Smooth muscle cell of the brain vasculature (primary cell): ENCODE measurements around the gene CUBN.
A peak's percentile ranks its signal among the peaks of the same experiment; 100 is the strongest.

Source experiments
- DNase-seq: peaks from one replicate; pipeline ENCODE4 v3.0.0-alpha.2; 2012; ENCODE audit warnings: low read depth, low spot score

Gene CUBN

GRCh38 chr10:16991011-16991410, 138.6 kb downstream of the CUBN start:
- no peak for DNase-seq

GRCh38 chr10:16989826-16990293, 139.8 kb downstream of the CUBN start:
- no peak for DNase-seq

GRCh38 chr10:16988900-16989299, 140.7 kb downstream of the CUBN start:
- DNase-seq = no peak

- no peak for DNase-seq
These were observed 141.5 kb downstream of the CUBN start for GRCh38 chr10:16987976-16988610.

GRCh38 chr10:16987206-16987621, 142.4 kb downstream of the CUBN start:
- DNase-seq = no peak

GRCh38 chr10:16986406-16987205, 143.0 kb downstream of the CUBN start:
- no peak for DNase-seq

- DNase-seq = no peak
These were observed 143.6 kb downstream of the CUBN start for GRCh38 chr10:16986082-16986405.

- DNase-seq = no peak
These were observed 145.4 kb downstream of the CUBN start for GRCh38 chr10:16984242-16984641.

GRCh38 chr10:16976803-16977202, 152.8 kb downstream of the CUBN start:
- no peak for DNase-seq

GRCh38 chr10:16975188-16975587, 154.4 kb downstream of the CUBN start:
- peak; percentile 58 for DNase-seq

GRCh38 chr10:16968416-16969041, 161.1 kb downstream of the CUBN start:
- peak; percentile 80 for DNase-seq

- no peak for DNase-seq
These were observed 161.7 kb downstream of the CUBN start for GRCh38 chr10:16967866-16968415.

GRCh38 chr10:16966991-16967865, 162.4 kb downstream of the CUBN start:
- peak; percentile 62 for DNase-seq

- DNase-seq = peak; percentile 91
These were observed 163.7 kb downstream of the CUBN start for GRCh38 chr10:16965740-16966447.

GRCh38 chr10:16965344-16965616, 164.3 kb downstream of the CUBN start:
- DNase-seq = no peak

GRCh38 chr10:16964576-16965343, 164.9 kb downstream of the CUBN start:
- no peak for DNase-seq

- no peak for DNase-seq
These were observed 169.1 kb downstream of the CUBN start for GRCh38 chr10:16960551-16960950.

GRCh38 chr10:16957038-16957437, 172.6 kb downstream of the CUBN start:
- no peak for DNase-seq

GRCh38 chr10:16954280-16955030, 175.2 kb downstream of the CUBN start:
- no peak for DNase-seq

- no peak for DNase-seq
These were observed 176.3 kb downstream of the CUBN start for GRCh38 chr10:16953270-16953669.
